SK-N-SH (cell line): ENCODE data around the gene BRSK1. TPM values are rescaled to one million over a fixed set of nuclear protein-coding genes. Genes with fewer than 3 reads are reported as not detected.

Source experiments
- CTCF ChIA-PET: fragments of 300-600, 350-600 bp; formaldehyde crosslinking; extraction: SDS; loops from one replicate; lab custom pipeline; 2021; lab: Yijun Ruan, JAX
- POLR2A ChIA-PET: fragments of 350-600 bp; sonication (Branson Sonifier 250); formaldehyde crosslinking; extraction: SDS; loops from one replicate; lab custom pipeline; 2020; ENCODE audit warnings: antibody characterized with exemption, inconsistent platforms; lab: Yijun Ruan, JAX
- DNase-seq: peaks from one replicate; pipeline ENCODE4 v3.0.0; 2012
- H2AFZ ChIP-seq: fragments of 200-600 bp; sonication (generic); 2 replicates; pipeline ENCODE4 v1.8.1; 2016; ENCODE audit warnings: antibody characterized with exemption, mild to moderate bottlenecking, low read depth
- H3F3A ChIP-seq: fragments of 200-600 bp; sonication (generic); replicated peaks from 2 replicates; pipeline ENCODE3; 2016; ENCODE audit warnings: antibody characterized with exemption, mild to moderate bottlenecking; ENCODE audit not compliant: insufficient read depth
- H3K27ac ChIP-seq, 2 experiments: fragments of 200-500 bp in 1 of 2; fragments of 200-600 bp in 1 of 2; sonication (Bioruptor generic) in 1 of 2; sonication (generic), shearing (Covaris generic) in 1 of 2; 2 replicates each; pipeline versions ENCODE4 v1.5.1 to v1.6.1; 2014 to 2016; ENCODE audit warnings: low read depth in 2 of 2, inconsistent platforms in 1 of 2, low read length in 1 of 2, mild to moderate bottlenecking in 1 of 2, mixed read lengths in 1 of 2
- H3K27me3 ChIP-seq: fragments of 200-600 bp; sonication (generic), shearing (Covaris generic); 2 replicates; pipeline ENCODE4 v1.6.1; 2016; ENCODE audit warnings: mixed run types; ENCODE audit not compliant: insufficient read depth
- H3K36me3 ChIP-seq, 2 experiments: fragments of 200-500 bp in 1 of 2; fragments of 200-600 bp in 1 of 2; sonication (Bioruptor generic) in 1 of 2; sonication (generic) in 1 of 2; replicated peaks in 1 of 2; 2 replicates each; pipeline versions ENCODE3 to v1.5.1; 2014 to 2016; ENCODE audit warnings: low read length in 1 of 2, mild to moderate bottlenecking in 1 of 2; ENCODE audit not compliant: insufficient read depth in 2 of 2, control insufficient read depth in 1 of 2
- H3K4me1 ChIP-seq, 2 experiments: fragments of 200-500 bp in 1 of 2; fragments of 200-600 bp in 1 of 2; sonication (Bioruptor generic) in 1 of 2; sonication (generic), shearing (Covaris generic) in 1 of 2; 2 replicates each; pipeline versions ENCODE4 v1.5.1 to v1.6.1; 2014 to 2016; ENCODE audit warnings: low read depth in 1 of 2, low read length in 1 of 2, mixed run types in 1 of 2; ENCODE audit not compliant: insufficient read depth in 2 of 2, control insufficient read depth in 1 of 2
- H3K4me2 ChIP-seq: fragments of 200-600 bp; sonication (generic), shearing (Covaris generic); 2 replicates; pipeline ENCODE4 v1.6.1; 2017; ENCODE audit warnings: mixed run types
- H3K4me3 ChIP-seq, 2 experiments: fragments of 200-500 bp in 1 of 2; fragments of 200-600 bp in 1 of 2; sonication (Bioruptor generic) in 1 of 2; sonication (generic), shearing (Covaris generic) in 1 of 2; 2 replicates each; pipeline versions ENCODE4 v1.5.1 to v1.8.1; 2014 to 2016; ENCODE audit warnings: low read depth in 2 of 2, inconsistent platforms in 1 of 2, low read length in 1 of 2, mild to moderate bottlenecking in 1 of 2, mixed read lengths in 1 of 2, moderate library complexity in 1 of 2
- H3K79me2 ChIP-seq: fragments of 200-600 bp; sonication (generic); 2 replicates; pipeline ENCODE4 v1.8.1; 2017; ENCODE audit warnings: mild to moderate bottlenecking; ENCODE audit not compliant: insufficient read depth
- H3K9ac ChIP-seq: fragments of 200-600 bp; sonication (generic); 2 replicates; pipeline ENCODE4 v1.6.1; 2017; ENCODE audit warnings: mixed run types
- H3K9me2 ChIP-seq: fragments of 200-600 bp; sonication (generic); 2 replicates; pipeline ENCODE4 v1.6.1; 2017; ENCODE audit warnings: mixed run types
- H3K9me3 ChIP-seq: fragments of 200-600 bp; sonication (generic); 2 replicates; pipeline ENCODE4 v1.6.1; 2017; ENCODE audit warnings: mixed run types, mild to moderate bottlenecking, moderate library complexity
- H4K20me1 ChIP-seq: fragments of 200-600 bp; sonication (generic); 2 replicates; pipeline ENCODE4 v1.6.1; 2017; ENCODE audit warnings: mild to moderate bottlenecking, mixed run types; ENCODE audit not compliant: insufficient read depth
- EP300 ChIP-seq, 2 experiments: IDR thresholded peaks; 2 replicates each; pipeline versions ENCODE4 v1.4.0 to v1.6.1; 2012; ENCODE audit warnings: borderline replicate concordance in 1 of 2, low read depth in 1 of 2, low read length in 1 of 2
- JUND ChIP-seq: IDR thresholded peaks from 2 replicates; pipeline ENCODE4 v1.4.0; 2012
- MAX ChIP-seq: IDR thresholded peaks from 2 replicates; pipeline ENCODE4 v1.4.0; 2012; ENCODE audit warnings: low read depth
- MXI1 ChIP-seq: IDR thresholded peaks from 2 replicates; pipeline ENCODE4 v1.6.1; 2012; ENCODE audit warnings: mild to moderate bottlenecking, low read depth, low read length, improper control_type of control experiment
- NRF1 ChIP-seq: IDR thresholded peaks from 2 replicates; pipeline ENCODE4 v1.6.1; 2012; ENCODE audit warnings: low read depth, mild to moderate bottlenecking, low read length
- PBX3 ChIP-seq: IDR thresholded peaks from 2 replicates; pipeline ENCODE4; 2012
- RAD21 ChIP-seq: IDR thresholded peaks from 2 replicates; pipeline ENCODE4 v1.6.1; 2012; ENCODE audit warnings: mild to moderate bottlenecking, low read length
- RFX5 ChIP-seq: IDR thresholded peaks from 2 replicates; pipeline ENCODE4 v1.6.1; 2012; ENCODE audit warnings: mild to moderate bottlenecking, improper control_type of control experiment, low read length
- RXRA ChIP-seq: IDR thresholded peaks from 2 replicates; pipeline ENCODE4 v1.4.0; 2012; ENCODE audit warnings: low read depth, mild to moderate bottlenecking, borderline replicate concordance
- SIN3A ChIP-seq: IDR thresholded peaks from 2 replicates; pipeline ENCODE4 v1.6.1; 2012; ENCODE audit warnings: low read depth, mild to moderate bottlenecking, low read length, moderate library complexity, borderline replicate concordance
- SMC3 ChIP-seq: IDR thresholded peaks from 2 replicates; pipeline ENCODE4 v1.6.1; 2012; ENCODE audit warnings: low read depth, low read length, improper control_type of control experiment
- TEAD4 ChIP-seq: IDR thresholded peaks from 2 replicates; pipeline ENCODE4 v1.4.0; 2012; ENCODE audit warnings: mild to moderate bottlenecking, borderline replicate concordance; ENCODE audit not compliant: insufficient read depth
- USF2 ChIP-seq: fragments of 150-350 bp; IDR thresholded peaks from 2 replicates; pipeline ENCODE4 v1.6.1; 2017; ENCODE audit warnings: antibody characterized with exemption, low read length, low read depth, borderline replicate concordance
- YY1 ChIP-seq: IDR thresholded peaks from 2 replicates; pipeline ENCODE4 v1.4.0; 2012; ENCODE audit warnings: low read depth, mild to moderate bottlenecking
- ZBTB33 ChIP-seq: IDR thresholded peaks from 2 replicates; pipeline ENCODE4 v1.4.0; 2012; ENCODE audit warnings: low read depth, borderline replicate concordance
- WGBS: methylation state at CpG from one replicate; pipeline ENCODE4 v1.1.6; 2017; ENCODE audit warnings: low lambda C conversion rate; 5-methylcytosine and 5-hydroxymethylcytosine counted together
- polyA plus RNA-seq, 3 experiments: library from polyadenylated mRNA; depleted of rRNA; stranded (reverse); fragments of >200 nt; gene quantifications; 2 replicates each; pipeline ENCODE4 v1.2.3, GENCODE V29; 2012
- TF ChIP-seq, protein P1 (sequence below): fragments of 200-600 bp; sonication (generic); IDR thresholded peaks from 2 replicates; pipeline ENCODE4 v1.6.1; 2017; ENCODE audit warnings: antibody characterized with exemption, mild to moderate bottlenecking, moderate library complexity
- TF ChIP-seq, protein P2 (sequence below): IDR thresholded peaks from 2 replicates; pipeline ENCODE4 v1.6.1; 2012; ENCODE audit warnings: mild to moderate bottlenecking, low read depth, low read length, moderate library complexity

Gene BRSK1
- polyA plus RNA-seq, 1 of the 3 experiments (the other 2 are of a cell fraction): 49.7 TPM

DNA sequence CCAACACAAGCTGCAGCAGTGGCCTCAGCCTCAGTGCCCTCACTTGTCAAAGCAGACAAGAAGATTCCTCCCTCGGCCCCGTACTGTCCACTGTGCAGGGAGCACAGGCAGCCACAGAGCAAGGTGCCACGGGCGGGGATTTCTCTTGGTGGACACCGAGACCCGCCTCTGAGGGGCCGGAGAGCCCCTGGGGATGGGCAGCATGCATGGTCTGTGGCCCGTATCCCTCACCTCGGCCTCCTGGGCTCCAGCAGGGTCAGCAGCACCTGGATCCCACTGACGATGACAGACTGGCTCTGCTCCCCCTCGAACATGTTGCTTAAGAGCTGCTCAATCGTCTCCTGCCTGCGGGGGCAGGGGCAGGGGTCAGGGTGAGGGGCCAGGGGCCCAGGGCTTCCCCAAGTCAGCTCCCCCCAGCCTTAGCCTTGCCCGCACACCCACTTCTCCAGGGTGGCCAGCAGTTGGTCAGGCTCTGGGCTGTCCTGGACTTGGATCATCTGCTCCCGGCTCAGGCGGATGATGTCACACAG lies 41.8 kb upstream of the BRSK1 start:
- Histone ChIP-seq H4K20me1 (peaks cover 6% of the 10 kb centered on the region), H3K4me3 (no peak overlapping the region), H3K27me3 (no peaks in the 10 kb centered on the region), H3K79me2 (peaks cover 1% of the 10 kb centered on the region; the same call in 1 of the 2 replicates), H3K36me3 (peaks cover 22 to 64% of the 10 kb centered on the region in 2 experiments), H3K9ac (no peak overlapping the region), H3K4me2 (no peak overlapping the region), H3K9me3 (no peaks in the 10 kb centered on the region), H3K27ac (no peak overlapping the region), H3K4me1 (peaks cover 0 to 1% of the 10 kb centered on the region in 2 experiments; a peak in 1 of 4 replicates), H3F3A (no peaks in the 10 kb centered on the region), H2AFZ (no peak overlapping the region), H3K9me2 (no peaks in the 10 kb centered on the region)
- CTCF ChIA-PET: interaction anchor here (1.4 to 1.7 kb wide), 2 partner anchors 13 to 41 kb away, joined by 3 to 6 read pairs; no protein-coding TSS in a partner anchor
- no peak for DNase-seq
- no peak for TF ChIP-seq SMC3
- 92% methylated on average over 10 of the region's 16 CpGs for WGBS
- POLR2A ChIA-PET: no interaction called here

DNA sequence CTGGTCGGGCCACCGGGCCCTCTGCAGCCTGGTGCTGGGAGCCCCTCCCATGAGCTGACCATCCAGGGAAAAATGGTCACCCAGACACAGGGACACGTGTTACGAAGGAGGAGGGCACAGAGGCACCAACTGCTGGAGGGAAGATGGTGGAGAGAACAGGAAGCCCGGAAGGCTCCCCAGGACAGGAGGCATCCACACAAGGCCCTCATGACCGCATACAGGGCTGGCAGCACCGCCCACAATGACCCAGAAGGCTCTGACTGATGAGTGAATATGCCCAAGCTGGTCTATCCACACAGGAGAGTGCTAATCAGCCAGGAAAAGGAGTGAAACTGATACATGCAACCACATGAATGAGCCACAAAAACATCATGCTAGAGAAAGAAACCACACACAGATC lies 41.3 kb upstream of the BRSK1 start:
- 77% methylated on average over 7 of the region's 7 CpGs for WGBS
- DNase-seq: no peak
- H3K36me3 ChIP-seq: peaks cover 16 to 59% of the 10 kb centered on the region in 2 experiments
- H3K4me2 ChIP-seq: no peak overlapping the region
- H3K9ac ChIP-seq: no peak overlapping the region
- H4K20me1 ChIP-seq: peaks cover 11% of the 10 kb centered on the region
- no peaks in the 10 kb centered on the region for H3K9me3 ChIP-seq
- no peak overlapping the region for H2AFZ ChIP-seq
- H3K4me1 ChIP-seq: peaks cover 0 to 6% of the 10 kb centered on the region in 2 experiments; a peak in 1 of 4 replicates
- POLR2A ChIA-PET: no interaction called here
- H3K9me2 ChIP-seq: no peaks in the 10 kb centered on the region
- no peaks in the 10 kb centered on the region for H3K27me3 ChIP-seq
- no peaks in the 10 kb centered on the region for H3F3A ChIP-seq
- CTCF ChIA-PET: interaction anchor here (1.7 kb wide), 1 partner anchor 12 kb away, joined by 6 read pairs; no protein-coding TSS in a partner anchor
- peaks cover 5% of the 10 kb centered on the region; the same call in 1 of the 2 replicates for H3K79me2 ChIP-seq
- H3K4me3 ChIP-seq: no peak overlapping the region
- H3K27ac ChIP-seq: no peak overlapping the region
- TF ChIP-seq, protein P1, sequence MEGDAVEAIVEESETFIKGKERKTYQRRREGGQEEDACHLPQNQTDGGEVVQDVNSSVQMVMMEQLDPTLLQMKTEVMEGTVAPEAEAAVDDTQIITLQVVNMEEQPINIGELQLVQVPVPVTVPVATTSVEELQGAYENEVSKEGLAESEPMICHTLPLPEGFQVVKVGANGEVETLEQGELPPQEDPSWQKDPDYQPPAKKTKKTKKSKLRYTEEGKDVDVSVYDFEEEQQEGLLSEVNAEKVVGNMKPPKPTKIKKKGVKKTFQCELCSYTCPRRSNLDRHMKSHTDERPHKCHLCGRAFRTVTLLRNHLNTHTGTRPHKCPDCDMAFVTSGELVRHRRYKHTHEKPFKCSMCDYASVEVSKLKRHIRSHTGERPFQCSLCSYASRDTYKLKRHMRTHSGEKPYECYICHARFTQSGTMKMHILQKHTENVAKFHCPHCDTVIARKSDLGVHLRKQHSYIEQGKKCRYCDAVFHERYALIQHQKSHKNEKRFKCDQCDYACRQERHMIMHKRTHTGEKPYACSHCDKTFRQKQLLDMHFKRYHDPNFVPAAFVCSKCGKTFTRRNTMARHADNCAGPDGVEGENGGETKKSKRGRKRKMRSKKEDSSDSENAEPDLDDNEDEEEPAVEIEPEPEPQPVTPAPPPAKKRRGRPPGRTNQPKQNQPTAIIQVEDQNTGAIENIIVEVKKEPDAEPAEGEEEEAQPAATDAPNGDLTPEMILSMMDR: no peak
- TF ChIP-seq YY1 (no peak), ZBTB33 (no peak), SIN3A (no peak), USF2 (no peak), EP300 (IDR thresholded peaks at IDR 0.05; ENCODE audit: borderline replicate concordance in 1 of 2, low read depth in 1 of 2, low read length in 1 of 2) (no peak), NRF1 (no peak), MAX (no peak), MXI1 (no peak), RXRA (no peak), RFX5 (no peak), JUND (no peak), RAD21 (no peak), PBX3 (no peak), TEAD4 (no peak)
- TF ChIP-seq, protein P2, sequence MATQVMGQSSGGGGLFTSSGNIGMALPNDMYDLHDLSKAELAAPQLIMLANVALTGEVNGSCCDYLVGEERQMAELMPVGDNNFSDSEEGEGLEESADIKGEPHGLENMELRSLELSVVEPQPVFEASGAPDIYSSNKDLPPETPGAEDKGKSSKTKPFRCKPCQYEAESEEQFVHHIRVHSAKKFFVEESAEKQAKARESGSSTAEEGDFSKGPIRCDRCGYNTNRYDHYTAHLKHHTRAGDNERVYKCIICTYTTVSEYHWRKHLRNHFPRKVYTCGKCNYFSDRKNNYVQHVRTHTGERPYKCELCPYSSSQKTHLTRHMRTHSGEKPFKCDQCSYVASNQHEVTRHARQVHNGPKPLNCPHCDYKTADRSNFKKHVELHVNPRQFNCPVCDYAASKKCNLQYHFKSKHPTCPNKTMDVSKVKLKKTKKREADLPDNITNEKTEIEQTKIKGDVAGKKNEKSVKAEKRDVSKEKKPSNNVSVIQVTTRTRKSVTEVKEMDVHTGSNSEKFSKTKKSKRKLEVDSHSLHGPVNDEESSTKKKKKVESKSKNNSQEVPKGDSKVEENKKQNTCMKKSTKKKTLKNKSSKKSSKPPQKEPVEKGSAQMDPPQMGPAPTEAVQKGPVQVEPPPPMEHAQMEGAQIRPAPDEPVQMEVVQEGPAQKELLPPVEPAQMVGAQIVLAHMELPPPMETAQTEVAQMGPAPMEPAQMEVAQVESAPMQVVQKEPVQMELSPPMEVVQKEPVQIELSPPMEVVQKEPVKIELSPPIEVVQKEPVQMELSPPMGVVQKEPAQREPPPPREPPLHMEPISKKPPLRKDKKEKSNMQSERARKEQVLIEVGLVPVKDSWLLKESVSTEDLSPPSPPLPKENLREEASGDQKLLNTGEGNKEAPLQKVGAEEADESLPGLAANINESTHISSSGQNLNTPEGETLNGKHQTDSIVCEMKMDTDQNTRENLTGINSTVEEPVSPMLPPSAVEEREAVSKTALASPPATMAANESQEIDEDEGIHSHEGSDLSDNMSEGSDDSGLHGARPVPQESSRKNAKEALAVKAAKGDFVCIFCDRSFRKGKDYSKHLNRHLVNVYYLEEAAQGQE: no peak
